ENCODE measurements around the gene CCR6. TPM values are rescaled to one million over a fixed set of nuclear protein-coding genes. Genes with fewer than 3 reads are reported as not detected.

The CCR6 gene
- total and polyA plus RNA-seq, 10 donors: 15.5 to 37.0 (median 19.8) TPM

GRCh38 chr6:167136376-167136775 is 13.5 kb downstream of the CCR6 start:
- Histone ChIP-seq H3K27me3 (replicated peaks in 1 of 7) (no peaks in the 10 kb centered on the region), H3K4me3 (no peak overlapping the region), H3K27ac (no peak overlapping the region), H3K9me3 (no peaks in the 10 kb centered on the region), H3K4me1 (peaks cover 0 to 76% (median 7%) of the 10 kb centered on the region in 6 donors), H3K36me3 (peaks cover 0 to 42% (median 0%) of the 10 kb centered on the region in 6 donors)
- TF ChIP-seq POLR2A (IDR thresholded peaks at IDR 0.05): no peak
- no peak for TF ChIP-seq POLR2AphosphoS5 (IDR thresholded peaks at IDR 0.05)
- no peak for TF ChIP-seq CTCF (IDR thresholded peaks at IDR 0.05 in 8 of 11, conservative IDR thresholded peaks at IDR 0.05 in 3 of 11)
- WGBS, 5 donors: 79 to 88% (median 87%) methylated on average over 13 of the region's 13 CpGs
- no peak for DNase-seq
- intact Hi-C loops (cut with DNase I; ENCODE audit: low total_unique reads): no loop called here

GRCh38 chr6:167137081-167137480 is 14.2 kb downstream of the CCR6 start:
- TF ChIP-seq CTCF (IDR thresholded peaks at IDR 0.05 in 8 of 11, conservative IDR thresholded peaks at IDR 0.05 in 3 of 11): no peak
- TF ChIP-seq POLR2AphosphoS5 (IDR thresholded peaks at IDR 0.05): no peak
- no peak for TF ChIP-seq POLR2A (IDR thresholded peaks at IDR 0.05)
- Histone ChIP-seq H3K36me3 (peaks cover 0 to 42% (median 0%) of the 10 kb centered on the region in 6 donors), H3K4me1 (peaks cover 0 to 76% (median 14%) of the 10 kb centered on the region in 6 donors), H3K27ac (no peak overlapping the region), H3K9me3 (no peaks in the 10 kb centered on the region), H3K27me3 (replicated peaks in 1 of 7) (no peaks in the 10 kb centered on the region), H3K4me3 (no peak overlapping the region)
- 64 to 84% (median 72%) methylated on average over 10 of the region's 10 CpGs for WGBS, 5 donors
- DNase-seq: no peak
- intact Hi-C loops (cut with DNase I; ENCODE audit: low total_unique reads): no loop called here

- Histone ChIP-seq H3K4me1 (peaks cover 0 to 77% (median 20%) of the 10 kb centered on the region in 6 donors), H3K9me3 (no peaks in the 10 kb centered on the region), H3K4me3 (no peak overlapping the region), H3K27ac (no peak overlapping the region), H3K27me3 (replicated peaks in 1 of 7) (no peaks in the 10 kb centered on the region), H3K36me3 (peaks cover 0 to 42% (median 0%) of the 10 kb centered on the region in 6 donors)
- WGBS, 5 donors: 72 to 84% (median 76%) methylated on average over 6 of the region's 6 CpGs
- TF ChIP-seq CTCF (IDR thresholded peaks at IDR 0.05 in 8 of 11, conservative IDR thresholded peaks at IDR 0.05 in 3 of 11): no peak
- TF ChIP-seq POLR2A (IDR thresholded peaks at IDR 0.05): no peak
- intact Hi-C loops (cut with DNase I; ENCODE audit: low total_unique reads): no loop called here
- no peak for DNase-seq
Observed at GRCh38 chr6:167137881-167138280, 15.0 kb downstream of the CCR6 start.

- H3K4me3 ChIP-seq: no peak overlapping the region
- H3K27ac ChIP-seq: peak overlapping the region in 1 of 8 donors; percentile 70
- peaks cover 0 to 35% (median 0%) of the 10 kb centered on the region in 6 donors for H3K36me3 ChIP-seq
- peaks cover 0 to 62% (median 20%) of the 10 kb centered on the region in 6 donors for H3K4me1 ChIP-seq
- no peak for DNase-seq
- TF ChIP-seq POLR2A (IDR thresholded peaks at IDR 0.05): no peak
- TF ChIP-seq POLR2AphosphoS5 (IDR thresholded peaks at IDR 0.05): no peak
- TF ChIP-seq CTCF (IDR thresholded peaks at IDR 0.05 in 8 of 11, conservative IDR thresholded peaks at IDR 0.05 in 3 of 11): no peak
- H3K9me3 ChIP-seq: no peaks in the 10 kb centered on the region
- H3K27me3 ChIP-seq (replicated peaks in 1 of 7): peaks cover 0 to 11% (median 0%) of the 10 kb centered on the region in 7 donors
- WGBS, 5 donors: 85 to 94% (median 88%) methylated on average over 4 of the region's 4 CpGs
- intact Hi-C loops (cut with DNase I; ENCODE audit: low total_unique reads): loop anchor here (5.0 kb wide), 2 partner anchors 142 to 362 kb away; partner anchors contain the start of gene CEP43
Observed at GRCh38 chr6:167139761-167140160, 16.9 kb downstream of the CCR6 start.

All from spleen (tissue), 11 donors.